Spinal cord (tissue), 10 donors: ENCODE measurements around the gene ARSG. TPM values are rescaled to one million over a fixed set of nuclear protein-coding genes. Genes with fewer than 3 reads are reported as not detected.

Experiments
- DNase-seq, 6 donors: peaks; one replicate each; pipeline versions ENCODE4 v3.0.0 to v3.0.0-alpha.2; 2013 to 2015; ENCODE audit warnings: low spot score in 6 of 6, low read depth in 4 of 6
- H3K27ac ChIP-seq: one replicate; pipeline ENCODE4 v1.5.1; 2013; ENCODE audit warnings: low read depth, low read length, control low read depth
- H3K27me3 ChIP-seq: one replicate; pipeline ENCODE4 v1.6.1; 2013; ENCODE audit warnings: low read length; ENCODE audit not compliant: control insufficient read depth, insufficient read depth
- H3K36me3 ChIP-seq: one replicate; pipeline ENCODE4 v1.6.1; 2013; ENCODE audit warnings: low read length; ENCODE audit not compliant: control insufficient read depth, insufficient read depth
- H3K4me1 ChIP-seq: one replicate; pipeline ENCODE4 v1.6.1; 2013; ENCODE audit warnings: low read length; ENCODE audit not compliant: control insufficient read depth, insufficient read depth
- H3K4me3 ChIP-seq: one replicate; pipeline ENCODE4 v1.5.1; 2013; ENCODE audit warnings: low read depth, low read length, control low read depth
- H3K9me3 ChIP-seq: one replicate; pipeline ENCODE4 v1.6.1; 2013; ENCODE audit warnings: low read length; ENCODE audit not compliant: control insufficient read depth, insufficient read depth
- WGBS: methylation state at CpG from one replicate; pipeline ENCODE4 v1.1.5; 2013; ENCODE audit warnings: missing lambda C conversion rate; ENCODE audit not compliant: insufficient coverage; 5-methylcytosine and 5-hydroxymethylcytosine counted together
- polyA plus RNA-seq, 2 donors: library from polyadenylated mRNA; unstranded; fragments of 120-200 nt; gene quantifications; one replicate each; pipeline ENCODE4 v1.2.1, GENCODE V29; 2013; ENCODE audit not compliant: insufficient read length in 2 of 2
- total RNA-seq, 2 donors: library from RNA; depleted of rRNA in 1 of 2; stranded (reverse); fragments of 120-200 nt in 1 of 2; fragments of >200 nt in 1 of 2; gene quantifications; one replicate each; pipeline versions ENCODE4 v1.2.3 to v1.2.4, GENCODE V29; 2013 to 2014
- donor health status: healthy.

ARSG gene
- total and polyA plus RNA-seq, 4 donors: 8.2 to 18.8 (median 9.9) TPM

DNA sequence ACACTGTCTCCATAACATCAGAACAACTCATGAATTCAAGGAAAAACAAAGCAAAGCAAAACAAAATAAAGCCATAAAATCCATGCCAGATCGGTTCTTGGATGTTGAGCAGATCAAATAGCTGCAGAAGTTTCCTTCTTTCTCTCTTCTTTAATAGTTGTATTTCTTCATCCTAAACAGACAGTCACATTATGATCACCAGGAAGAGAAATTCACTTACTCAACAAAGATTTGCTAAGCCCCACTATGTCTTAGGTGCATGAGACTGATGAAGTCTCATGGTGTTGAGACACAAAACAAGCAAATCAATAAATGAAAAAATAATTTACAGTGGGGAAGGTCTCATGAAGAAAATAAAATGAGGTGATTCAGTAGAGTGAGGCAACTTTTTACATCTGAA lies 93.2 kb downstream of the ARSG start:
- H3K4me3 ChIP-seq: no peak overlapping the region
- H3K4me1 ChIP-seq: peaks cover 10% of the 10 kb centered on the region
- no peaks in the 10 kb centered on the region for H3K36me3 ChIP-seq
- no peaks in the 10 kb centered on the region for H3K9me3 ChIP-seq
- peak in 1 of 6 donors; percentile 21 for DNase-seq
- no peaks in the 10 kb centered on the region for H3K27me3 ChIP-seq
- WGBS: no CpG with 5 or more reads among the region's 1 CpG
- peak overlapping the region; percentile 78 for H3K27ac ChIP-seq

DNA sequence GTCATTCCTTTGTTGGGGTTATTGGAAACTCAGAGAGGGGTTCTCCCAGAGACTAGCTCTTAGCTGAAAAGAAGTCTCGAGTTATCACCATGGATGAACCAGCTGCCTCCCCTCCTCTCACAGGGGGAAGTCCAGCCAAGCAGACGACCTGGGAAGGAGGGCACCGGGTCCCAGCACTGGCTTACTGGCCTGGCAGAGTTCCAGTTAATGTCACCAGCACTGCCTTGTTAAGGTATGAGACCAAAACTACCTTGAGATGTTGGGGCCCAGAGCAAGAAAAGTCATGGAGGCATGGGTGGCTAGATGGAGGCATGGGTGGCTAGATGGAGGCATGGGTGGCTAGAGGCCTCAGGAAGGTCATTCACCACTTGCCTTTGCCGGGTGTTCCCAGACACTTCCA lies 93.6 kb downstream of the ARSG start:
- no peaks in the 10 kb centered on the region for H3K36me3 ChIP-seq
- no peak overlapping the region for H3K4me3 ChIP-seq
- WGBS: 84% methylated on average over 4 of the region's 4 CpGs
- no peaks in the 10 kb centered on the region for H3K9me3 ChIP-seq
- no peak for DNase-seq
- peaks cover 10% of the 10 kb centered on the region for H3K4me1 ChIP-seq
- no peaks in the 10 kb centered on the region for H3K27me3 ChIP-seq
- H3K27ac ChIP-seq: peak overlapping the region; percentile 78

DNA sequence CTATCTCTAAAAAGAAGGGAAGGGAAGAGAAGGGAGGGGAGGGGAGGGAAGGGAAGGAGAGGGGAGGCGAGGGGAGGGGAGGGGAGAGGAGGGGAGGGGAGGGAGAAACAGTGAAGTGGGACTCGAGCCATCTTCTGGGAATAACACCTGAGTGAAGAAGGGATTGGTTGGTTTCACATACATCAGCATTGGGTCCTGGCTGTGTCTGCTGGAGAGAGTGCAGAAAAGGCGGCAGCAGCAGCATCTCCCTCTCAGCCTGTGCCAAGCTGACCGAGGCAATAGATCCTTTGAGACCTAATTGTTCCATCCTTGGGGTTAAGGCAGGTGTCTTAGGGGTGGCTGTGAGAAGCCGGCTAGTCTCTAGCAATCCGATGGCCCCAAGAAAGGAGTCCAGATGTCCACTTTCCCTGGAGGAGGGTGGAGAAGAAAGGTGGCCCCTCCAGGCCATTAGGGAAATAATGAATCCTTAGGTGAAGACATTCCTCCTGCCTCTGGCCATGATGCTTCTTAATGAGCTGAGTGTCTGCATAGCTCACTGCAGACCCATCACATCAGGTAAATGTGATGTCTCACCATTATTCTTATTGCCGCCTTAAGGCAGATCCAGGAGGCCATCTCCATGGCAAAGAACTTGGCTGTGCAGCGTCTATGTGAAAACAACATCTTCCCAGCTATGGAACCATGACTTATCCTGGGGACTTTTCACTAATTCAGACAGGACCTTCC lies 94.4 kb downstream of the ARSG start:
- Histone ChIP-seq H3K9me3 (no peaks in the 10 kb centered on the region), H3K36me3 (no peaks in the 10 kb centered on the region), H3K4me3 (no peak overlapping the region), H3K4me1 (peaks cover 10% of the 10 kb centered on the region), H3K27ac (peak overlapping the region; percentile 19), H3K27me3 (no peaks in the 10 kb centered on the region)
- DNase-seq: no peak
- WGBS: 72% methylated on average over 7 of the region's 8 CpGs

DNA sequence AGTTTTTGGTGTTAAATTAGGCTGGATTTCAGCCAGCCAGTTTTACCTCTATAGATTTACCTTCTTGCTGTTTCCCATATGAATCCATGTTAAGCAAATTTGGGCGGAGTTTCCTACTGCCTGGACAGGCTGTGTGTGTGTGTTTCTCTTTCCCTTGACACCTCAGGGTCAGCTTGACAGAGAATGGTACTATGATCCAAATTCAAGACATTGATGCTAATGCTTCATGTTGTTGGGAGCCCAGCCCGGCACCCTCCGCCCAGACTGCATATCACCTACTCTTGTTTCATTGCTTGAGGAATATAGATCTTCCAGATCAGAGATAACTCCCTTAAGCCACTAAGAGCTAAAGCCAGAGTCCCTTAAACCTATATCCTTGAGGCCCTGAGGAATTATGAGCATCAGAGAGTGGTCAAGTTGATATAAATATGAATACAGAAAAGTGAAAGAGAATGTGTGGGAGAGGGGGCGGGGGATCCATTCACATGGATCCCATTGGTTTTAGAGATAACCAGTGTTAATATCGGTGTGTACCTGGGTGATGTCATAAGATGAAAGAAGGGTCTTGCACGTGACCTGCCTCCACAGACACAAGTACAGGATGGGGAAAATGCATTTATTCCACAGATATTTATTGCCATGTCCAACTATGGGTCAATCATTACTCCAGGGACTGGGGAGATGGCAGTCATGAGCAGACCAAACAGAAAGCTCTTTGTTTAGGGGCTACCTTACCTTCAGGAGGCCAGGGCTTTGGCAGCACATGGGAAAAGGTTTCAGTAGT lies 96.3 kb downstream of the ARSG start:
- 96% methylated on average over 3 of the region's 6 CpGs for WGBS
- no peaks in the 10 kb centered on the region for H3K27me3 ChIP-seq
- no peaks in the 10 kb centered on the region for H3K36me3 ChIP-seq
- H3K9me3 ChIP-seq: no peaks in the 10 kb centered on the region
- no peak for DNase-seq
- H3K27ac ChIP-seq: no peak overlapping the region
- peaks cover 10% of the 10 kb centered on the region for H3K4me1 ChIP-seq
- H3K4me3 ChIP-seq: no peak overlapping the region

DNA sequence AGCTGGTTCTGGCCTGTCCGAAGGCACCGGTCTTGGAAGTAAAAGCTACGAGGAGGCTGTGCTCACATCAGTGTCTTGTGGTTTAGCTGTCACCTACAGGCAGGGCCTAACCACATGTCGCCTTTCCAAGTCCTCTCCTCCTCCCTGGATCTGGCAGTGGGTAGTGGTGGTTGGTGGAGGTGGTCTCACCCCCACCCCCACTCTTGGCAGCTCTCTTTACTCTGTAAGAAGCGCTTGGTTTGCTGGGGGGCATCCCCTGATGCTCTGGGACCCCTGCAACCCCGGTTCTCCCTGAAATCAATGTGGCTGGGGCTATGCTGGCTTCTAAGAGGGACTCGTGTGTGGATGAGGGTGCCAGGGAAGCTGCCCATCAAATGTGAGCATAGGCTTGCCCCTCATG lies 97.7 kb downstream of the ARSG start:
- DNase-seq: no peak
- Histone ChIP-seq H3K36me3 (no peaks in the 10 kb centered on the region), H3K27me3 (no peaks in the 10 kb centered on the region), H3K4me1 (peaks cover 6% of the 10 kb centered on the region), H3K9me3 (no peaks in the 10 kb centered on the region), H3K4me3 (no peak overlapping the region), H3K27ac (no peak overlapping the region)
- WGBS: 93% methylated on average over 4 of the region's 7 CpGs

DNA sequence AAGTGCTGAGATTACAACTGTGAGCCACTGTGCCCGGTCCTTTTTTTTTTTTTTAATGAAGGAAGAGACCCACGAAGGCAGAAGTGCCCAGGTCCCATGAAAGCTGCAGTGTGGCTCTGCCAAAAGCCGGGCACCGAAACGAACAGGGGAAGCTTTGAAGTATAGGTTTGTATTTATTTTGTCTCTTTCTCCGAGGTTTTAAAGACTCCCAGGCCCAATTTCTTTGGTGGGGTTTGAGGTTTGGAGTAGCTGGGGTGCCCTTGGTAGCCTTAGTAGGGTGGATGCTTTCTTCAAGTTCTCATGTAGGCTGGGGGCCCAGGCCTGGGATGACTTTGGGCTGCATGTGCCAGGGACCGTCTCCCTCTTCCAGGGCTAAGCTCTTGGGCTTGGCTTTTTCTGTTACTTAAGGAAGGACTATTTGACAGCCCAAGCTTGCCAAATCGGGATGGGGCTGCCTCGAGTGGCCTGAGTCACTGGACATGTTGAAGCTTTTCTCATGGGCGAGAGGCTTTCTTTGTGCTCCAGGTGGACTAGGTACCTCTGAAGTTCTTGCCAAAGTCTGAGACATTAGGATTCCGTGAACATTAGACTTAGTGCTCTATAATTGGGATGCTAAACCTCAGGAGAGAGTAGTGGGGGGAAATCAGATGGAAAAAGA lies 99.7 kb downstream of the ARSG start:
- no peak overlapping the region for H3K27ac ChIP-seq
- 86% methylated on average over 11 of the region's 11 CpGs for WGBS
- no peaks in the 10 kb centered on the region for H3K36me3 ChIP-seq
- H3K27me3 ChIP-seq: no peaks in the 10 kb centered on the region
- H3K4me3 ChIP-seq: no peak overlapping the region
- peaks cover 6% of the 10 kb centered on the region for H3K4me1 ChIP-seq
- H3K9me3 ChIP-seq: no peaks in the 10 kb centered on the region
- DNase-seq: no peak

DNA sequence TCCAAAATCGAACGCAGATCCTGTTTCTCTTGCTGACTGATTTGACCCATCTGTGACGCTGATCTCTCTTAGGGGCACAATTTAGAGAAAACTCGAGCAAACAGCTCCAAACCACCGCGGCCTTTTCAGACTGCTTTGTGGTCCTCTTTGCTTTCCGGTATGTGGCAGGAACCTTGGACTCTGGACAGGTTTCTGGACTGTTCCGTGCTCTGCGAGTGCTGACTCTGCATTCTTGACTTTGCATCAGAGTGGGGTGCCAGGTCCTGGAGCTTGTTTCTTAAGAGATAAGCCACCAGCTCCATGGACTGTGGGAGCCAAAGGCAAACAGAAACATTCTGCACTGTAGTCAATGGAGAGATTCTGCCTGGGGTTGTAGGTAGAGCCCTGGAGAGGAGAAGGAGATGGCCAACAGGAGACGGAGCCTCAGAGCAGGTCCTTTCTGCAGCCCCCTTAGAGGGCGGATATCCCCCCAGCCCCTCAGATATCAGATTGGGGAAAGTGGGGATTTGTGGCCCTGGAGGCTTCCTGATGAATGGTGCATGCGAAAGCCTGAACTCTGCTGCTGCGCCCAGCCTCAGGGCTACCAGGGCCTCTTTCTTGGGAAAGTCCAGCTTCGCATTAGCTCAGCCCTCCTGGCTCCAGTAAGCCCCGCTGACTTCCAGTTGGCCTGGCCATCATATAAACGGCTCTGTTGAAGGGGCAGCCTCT lies 100.4 kb downstream of the ARSG start:
- Histone ChIP-seq H3K4me1 (peaks cover under 1% of the 10 kb centered on the region), H3K36me3 (no peaks in the 10 kb centered on the region), H3K9me3 (no peaks in the 10 kb centered on the region), H3K27me3 (no peaks in the 10 kb centered on the region), H3K27ac (no peak overlapping the region), H3K4me3 (no peak overlapping the region)
- WGBS: 95% methylated on average over 16 of the region's 16 CpGs
- no peak for DNase-seq

DNA sequence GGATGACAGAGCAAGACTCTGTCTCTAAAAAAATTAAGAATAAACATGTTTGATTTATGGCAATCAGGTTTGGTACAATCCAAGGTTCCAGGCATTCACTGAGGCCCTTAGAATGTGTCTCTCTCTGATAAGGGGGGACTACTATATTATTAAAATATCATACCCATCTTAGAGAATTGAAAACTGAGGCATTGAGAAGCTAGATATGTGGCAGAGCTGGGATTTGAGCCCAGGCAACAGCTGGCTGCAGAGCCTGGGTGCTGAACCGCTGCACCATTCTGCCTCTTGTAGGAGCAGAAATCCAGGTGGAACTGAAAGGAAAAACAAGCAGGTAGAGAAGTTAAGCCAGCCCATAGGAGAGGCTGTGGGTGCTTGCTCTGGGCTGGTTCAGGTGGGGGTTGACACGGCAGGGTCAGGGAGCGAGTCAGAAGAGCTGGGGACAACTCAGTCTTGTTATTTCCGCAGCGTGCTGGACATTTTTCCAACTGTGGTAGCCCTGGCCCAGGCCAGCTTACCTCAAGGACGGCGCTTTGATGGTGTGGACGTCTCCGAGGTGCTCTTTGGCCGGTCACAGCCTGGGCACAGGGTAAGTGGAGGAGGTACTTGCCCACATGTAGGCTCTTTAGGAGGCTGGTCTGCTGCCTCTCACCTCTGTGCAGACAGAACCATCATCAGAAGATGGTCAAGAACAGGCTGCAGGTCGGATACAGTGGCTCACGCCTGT lies 103.5 kb downstream of the ARSG start:
- DNase-seq: no peak
- Histone ChIP-seq H3K36me3 (no peaks in the 10 kb centered on the region), H3K9me3 (no peaks in the 10 kb centered on the region), H3K27me3 (no peaks in the 10 kb centered on the region), H3K27ac (no peak overlapping the region), H3K4me3 (no peak overlapping the region), H3K4me1 (peaks cover 5% of the 10 kb centered on the region)
- WGBS: over 99% methylated on average over 12 of the region's 12 CpGs
